NCI-H1694 treated with DMSO at 0.1 percent for 48 hours (cell line): ENCODE measurements around the gene HVCN1.
"Not testable (repeated sequence)": the region's sequence is repeated elsewhere in the genome, so short reads cannot be mapped to it uniquely, and the experiment has no call there.

Experiments used
- DNase-seq: peaks from one replicate; lab custom pipeline; 2025; lab: John Stamatoyannopoulos, UW

Gene HVCN1, protein sequence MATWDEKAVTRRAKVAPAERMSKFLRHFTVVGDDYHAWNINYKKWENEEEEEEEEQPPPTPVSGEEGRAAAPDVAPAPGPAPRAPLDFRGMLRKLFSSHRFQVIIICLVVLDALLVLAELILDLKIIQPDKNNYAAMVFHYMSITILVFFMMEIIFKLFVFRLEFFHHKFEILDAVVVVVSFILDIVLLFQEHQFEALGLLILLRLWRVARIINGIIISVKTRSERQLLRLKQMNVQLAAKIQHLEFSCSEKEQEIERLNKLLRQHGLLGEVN

DNA sequence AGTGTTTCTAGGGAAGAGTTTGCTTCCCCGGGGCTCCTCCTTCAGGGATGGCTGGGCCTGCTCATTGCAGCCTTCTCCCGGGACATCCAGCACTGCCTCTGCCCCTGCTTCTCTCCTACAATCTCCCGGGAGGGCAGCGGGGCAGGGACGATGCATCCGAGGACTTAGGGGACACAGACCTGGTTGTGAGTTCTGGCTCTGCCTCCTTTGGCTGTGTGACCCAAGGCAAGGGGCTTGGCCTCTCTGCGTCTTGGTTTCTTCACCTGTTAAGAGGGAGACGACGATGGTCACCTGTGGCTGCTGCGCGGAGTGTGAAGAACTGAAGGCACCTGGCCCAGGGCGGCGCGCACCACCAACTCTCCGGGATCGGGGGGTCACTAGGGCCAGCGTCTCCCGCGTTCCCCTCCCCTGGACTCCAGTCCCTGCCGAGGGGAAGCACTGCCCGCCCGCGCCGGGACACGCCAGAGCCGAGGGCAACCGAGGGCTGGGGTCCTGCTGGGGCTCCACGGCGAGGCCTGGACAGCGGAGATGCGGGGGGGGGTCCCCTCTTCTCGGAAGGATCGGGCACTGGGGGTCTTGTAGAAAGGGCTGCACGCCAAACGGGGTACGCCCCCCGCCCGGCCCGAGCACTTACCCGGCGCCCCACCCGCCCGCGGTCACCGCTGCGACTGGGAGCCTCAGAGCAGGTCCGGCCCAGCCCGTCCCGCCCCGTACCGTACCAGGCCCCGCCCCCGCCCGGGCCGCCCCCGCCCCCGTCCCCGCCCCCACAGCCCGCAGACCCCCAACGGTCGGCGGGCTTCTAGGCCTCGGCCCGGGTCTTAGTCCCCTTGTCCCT, at the start of gene HVCN1:
TSS of gene HVCN1 (minus strand) at position 670 of the 835 bp plus-strand sequence. CDS start 5,870 bp downstream, outside the sequence.
- DNase-seq, result no peak

DNA sequence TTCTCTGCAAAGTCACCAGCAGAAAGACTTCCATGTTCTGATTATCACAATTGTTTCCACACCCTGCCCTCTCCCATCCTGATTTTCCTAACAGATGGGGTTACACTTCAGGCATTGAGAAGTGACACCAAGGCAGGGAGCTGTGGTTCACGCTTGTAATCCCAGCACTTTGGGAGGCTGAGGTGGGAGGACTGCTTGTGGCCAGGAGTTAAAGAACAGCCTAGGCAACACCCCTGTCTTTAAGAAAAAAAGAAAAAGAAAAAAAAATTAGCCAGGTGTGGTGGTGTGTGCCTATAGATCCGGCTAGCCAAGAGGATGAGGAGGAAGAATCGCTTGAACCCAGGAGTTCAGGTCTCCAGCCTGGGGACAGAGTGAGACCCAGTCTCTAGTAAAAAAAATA, 48.6 kb upstream of the HVCN1 start:
- DNase-seq, result no peak

DNA sequence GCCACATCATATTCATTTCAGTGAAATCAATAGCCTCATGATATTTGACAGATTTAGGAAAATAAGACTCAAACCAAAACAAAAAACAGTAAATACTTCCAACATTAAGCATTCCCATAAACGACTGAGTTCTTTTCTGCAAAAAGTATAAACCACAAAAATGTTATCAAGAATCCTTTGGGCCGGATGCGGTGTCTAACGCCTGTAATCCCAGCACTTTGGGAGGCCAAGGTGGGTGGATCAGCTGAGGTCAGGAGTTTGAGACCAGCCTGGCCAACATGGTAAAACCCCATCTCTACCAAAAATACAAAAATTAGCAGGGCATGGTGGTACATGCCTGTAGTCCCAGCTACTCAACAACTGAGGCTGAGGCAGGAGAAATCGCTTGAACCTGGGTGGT, 48.1 kb upstream of the HVCN1 start:
- not testable (repeated sequence) for DNase-seq

DNA sequence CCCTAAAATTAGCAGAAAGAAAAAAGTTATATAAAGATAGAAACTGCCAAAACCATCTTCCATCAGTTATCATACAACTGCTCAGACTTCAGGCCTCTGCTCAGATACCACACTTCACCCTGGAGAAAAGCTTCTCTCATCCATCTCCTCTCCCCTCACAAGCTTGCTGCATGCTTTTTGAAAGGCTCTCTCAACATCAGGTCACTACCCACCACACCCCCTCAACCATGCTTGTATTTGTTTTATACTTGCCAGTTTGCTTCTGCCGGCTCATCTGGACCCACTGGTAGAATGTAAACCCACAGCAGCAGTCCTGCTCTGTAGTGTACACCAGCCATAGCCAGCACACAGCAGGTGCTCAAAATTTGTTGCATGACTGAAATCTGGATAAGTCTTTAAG, 45.0 kb upstream of the HVCN1 start:
- no peak for DNase-seq

DNA sequence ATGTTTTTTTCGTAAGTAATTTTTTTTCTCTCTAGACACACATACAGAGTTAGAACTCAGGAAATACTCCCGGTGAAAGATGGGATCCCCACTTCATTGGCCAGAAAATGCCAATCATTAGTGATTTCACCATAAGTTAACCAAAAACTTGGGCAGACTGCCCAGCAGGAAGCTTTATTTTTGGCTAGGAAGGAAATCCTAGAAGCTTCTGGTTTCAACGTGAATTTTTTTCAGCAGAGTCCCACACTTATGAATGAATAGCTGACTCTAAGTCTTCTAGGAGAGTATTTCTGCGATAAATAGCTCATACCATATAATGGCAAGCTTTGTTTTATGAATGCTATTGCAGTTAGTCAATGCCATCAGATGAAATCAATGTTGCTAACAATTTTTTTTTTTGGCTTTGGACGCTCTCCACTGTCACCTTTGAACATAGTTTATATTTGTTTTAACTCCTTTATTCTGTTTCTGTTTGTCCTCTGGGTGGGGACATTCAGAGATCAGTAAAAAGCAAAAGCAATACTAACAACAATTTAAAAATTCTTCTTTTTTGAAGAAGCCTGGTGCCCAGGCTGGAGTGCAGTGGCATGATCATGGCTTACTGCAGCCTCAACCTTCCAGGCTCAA, 44.3 kb upstream of the HVCN1 start:
- DNase-seq, result no peak

DNA sequence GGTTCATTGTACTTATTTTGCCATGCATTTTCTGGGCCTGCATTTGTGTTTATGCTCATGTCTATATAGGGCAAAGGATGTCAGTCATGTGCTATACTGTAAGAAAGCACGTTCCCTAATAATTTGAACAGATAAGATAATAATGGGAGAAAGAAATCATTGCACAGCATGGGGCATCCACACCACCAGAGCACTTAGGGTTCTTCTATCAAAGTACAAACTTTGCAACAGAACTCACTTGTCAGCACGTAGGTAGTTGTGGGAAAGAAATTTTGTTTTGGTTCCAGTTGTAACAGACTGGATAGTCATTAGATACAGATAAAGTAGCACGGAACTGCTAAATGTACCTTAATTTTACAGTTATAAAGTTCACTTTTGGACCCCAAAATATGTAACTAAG, 43.7 kb upstream of the HVCN1 start:
- no peak for DNase-seq

DNA sequence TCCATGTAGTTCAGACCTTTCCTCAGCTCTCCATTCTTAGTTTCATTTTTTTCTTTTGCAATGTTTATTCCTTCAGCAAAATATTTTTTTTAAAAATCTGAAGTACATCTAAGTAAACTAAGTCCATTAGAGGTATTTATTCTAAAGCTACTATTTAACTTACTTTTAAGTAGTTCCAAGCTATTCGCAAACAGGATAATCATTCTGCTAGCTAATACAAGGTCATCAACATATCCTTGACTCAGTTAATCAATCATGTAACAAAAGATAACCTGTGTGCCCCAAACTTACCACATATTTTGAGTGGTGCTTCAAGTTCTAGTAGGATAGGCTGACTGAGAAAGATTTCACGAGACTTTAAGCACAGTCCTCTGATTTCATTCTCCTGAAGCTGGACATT, 42.6 kb upstream of the HVCN1 start:
- no peak for DNase-seq

DNA sequence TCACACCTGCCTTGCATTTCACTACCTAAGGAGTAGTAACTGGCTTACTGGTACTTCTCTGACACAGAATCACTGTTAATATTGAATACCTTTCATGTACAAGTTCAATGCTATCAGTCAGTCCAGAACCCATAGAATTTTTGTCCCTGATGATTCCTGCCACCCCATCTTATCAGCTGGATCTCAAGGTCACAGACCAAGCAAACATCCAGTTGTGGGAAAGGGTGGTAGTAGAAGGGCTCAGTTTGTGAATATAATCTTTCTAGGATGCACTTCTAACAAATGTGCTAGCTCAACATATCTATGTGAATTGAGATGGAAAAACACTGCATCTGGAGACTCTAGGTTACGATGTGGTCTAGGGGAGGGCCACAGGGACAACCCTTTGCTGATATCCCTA, 39.7 kb upstream of the HVCN1 start:
- DNase-seq, result no peak

DNA sequence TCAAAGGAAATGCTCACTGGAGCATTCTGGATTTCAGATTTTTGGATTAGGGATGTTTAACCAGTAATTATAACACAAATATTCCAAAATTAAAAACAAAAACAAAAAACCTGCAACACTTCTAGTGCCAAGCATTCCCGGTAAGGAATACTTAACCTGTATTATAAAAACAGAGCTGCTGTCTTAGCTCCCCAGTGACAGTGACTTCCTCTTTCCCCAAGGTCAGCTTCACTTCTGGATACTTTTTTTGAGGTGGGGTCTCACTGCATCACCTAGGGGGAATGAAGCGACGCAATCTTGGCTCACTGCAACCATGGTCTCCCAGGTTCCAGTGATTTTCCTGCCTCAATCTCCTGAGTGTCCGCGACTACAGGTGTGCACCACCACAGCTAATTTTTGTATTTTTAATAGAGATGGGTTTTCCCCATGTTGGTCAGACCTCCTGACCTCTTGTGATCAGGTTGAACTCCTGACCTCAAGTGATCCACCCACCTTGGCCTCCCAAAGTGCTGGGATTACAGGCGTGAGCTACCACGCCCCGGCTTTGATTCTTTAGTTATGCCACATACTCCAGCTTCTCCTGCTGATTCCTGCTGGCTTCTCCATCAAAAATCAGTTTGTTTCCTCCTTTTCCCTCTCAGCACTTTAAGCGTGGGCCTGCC, 37.9 kb upstream of the HVCN1 start:
- DNase-seq, result no peak

DNA sequence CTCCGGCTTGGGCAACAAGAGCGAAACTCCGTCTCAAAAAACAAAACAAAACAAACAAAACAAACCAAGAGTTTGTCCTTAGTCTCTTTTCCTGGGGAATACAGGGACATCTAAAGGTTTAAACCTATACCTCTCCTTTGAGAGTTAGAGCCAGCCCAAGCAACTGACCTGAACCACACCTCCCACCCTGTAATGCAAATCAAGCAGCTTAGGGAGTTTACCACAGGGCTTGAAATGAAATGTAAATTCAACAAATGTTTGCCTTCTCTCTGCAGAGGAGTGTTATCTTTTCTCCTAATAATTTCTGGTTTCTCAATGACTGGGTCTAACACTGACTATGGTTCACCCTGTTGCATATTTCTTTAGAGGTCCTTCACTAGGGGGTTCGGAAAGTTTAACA, 37.1 kb upstream of the HVCN1 start:
- no peak for DNase-seq

DNA sequence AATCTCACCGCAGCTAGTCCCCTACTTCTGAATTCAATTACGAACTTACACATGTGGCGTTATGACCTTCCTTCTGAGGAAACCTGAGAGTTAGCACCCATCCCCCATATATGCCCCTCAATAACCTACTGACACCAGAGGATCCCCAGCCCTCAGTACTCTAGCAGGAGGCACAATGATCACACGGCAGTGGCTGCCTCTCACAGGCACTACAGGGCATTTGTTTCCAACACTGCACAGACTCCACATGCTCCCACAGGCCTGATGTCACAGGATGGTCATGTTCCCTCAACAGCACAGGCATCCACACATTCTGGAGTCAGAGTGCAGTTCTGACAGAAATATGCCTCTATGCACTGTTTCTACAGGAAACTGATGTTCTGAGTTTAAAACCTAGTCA, 36.4 kb upstream of the HVCN1 start:
- DNase-seq, result no peak

DNA sequence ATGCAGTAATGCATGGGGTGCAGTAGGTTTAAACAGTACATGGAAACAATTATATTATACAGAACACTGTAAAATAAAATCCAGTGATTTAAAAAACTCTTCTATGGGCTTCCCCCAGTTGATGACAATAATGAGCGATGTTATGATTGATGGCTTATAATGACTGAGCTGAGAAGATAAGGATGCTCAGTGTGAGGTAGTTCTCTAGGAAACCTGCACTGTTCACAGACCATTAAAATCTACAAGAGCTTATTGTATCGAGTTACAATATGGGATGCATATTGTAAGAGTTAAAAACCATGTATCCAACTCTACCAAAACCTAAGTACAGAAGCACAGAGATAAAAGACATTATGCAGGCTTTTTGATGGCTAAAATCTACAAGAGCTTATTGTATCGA, 34.0 kb upstream of the HVCN1 start:
- DNase-seq, result not testable (repeated sequence)

DNA sequence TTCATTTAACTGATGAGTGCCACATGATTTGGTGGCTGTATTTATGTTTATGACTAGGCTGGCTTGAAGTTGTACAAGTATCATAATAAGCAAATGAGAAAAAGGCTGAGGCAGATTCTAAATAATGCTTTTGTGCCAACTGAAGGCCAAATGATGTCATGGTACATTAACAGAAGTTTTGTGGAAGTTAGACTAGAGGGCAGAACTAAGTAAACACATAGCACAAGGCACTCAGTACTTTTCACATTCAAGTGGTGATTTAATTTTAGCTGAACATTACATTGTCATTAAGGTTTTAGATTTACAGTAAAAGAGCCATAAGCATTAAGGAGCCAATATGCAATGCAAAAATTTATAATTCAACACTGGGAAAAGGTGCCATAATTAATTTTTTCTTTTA, 32.7 kb upstream of the HVCN1 start:
- no peak for DNase-seq

DNA sequence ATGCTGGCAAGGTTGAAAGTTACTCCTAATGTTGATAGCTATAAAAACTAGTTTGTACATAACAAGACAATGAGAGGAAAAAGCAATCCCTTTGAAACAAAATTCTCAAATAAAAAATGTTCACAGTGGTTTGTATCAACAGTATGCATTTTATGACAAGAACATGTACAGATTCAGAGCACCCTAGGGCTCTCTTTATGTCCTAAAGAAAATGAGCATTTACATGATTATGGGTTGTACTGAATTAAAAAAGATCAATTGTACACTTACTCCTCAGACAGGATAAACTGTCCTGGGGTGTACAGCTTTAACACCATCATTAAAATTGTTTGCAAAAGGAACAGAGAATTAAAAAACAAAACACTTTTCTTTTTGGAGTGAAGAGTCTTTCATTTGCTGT, 31.6 kb upstream of the HVCN1 start:
- DNase-seq, result no peak

DNA sequence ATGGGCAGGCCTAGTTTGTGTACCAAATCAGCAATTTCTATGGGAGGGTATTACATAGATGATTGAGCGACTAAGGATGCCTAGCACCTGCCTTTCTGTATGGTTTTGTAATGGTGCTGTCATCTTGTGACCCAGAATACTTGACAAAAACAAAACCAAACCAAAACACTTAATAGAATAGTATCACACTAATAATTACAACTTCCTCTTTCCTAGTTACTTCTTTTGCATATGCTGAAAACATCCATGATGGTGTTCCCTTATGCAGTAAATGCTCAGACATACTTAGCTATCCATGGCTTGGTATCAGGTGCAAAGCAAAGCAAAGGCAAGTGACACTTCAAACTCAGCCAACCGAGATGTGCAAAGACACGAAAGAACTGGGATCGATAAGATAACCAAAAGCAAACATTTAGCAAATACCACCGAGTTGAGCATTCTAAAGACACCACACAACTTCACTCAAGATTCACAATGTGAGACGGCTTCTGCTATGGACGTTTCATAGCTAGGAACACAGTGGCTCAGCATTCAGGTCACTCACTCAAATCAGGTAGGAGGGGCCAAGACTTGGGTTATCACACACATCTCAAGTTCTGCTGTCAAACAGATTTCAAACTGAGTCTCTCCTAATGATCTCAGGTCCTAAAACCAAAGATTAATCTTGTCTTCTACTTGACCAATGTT, 29.4 kb upstream of the HVCN1 start:
- DNase-seq, result no peak

DNA sequence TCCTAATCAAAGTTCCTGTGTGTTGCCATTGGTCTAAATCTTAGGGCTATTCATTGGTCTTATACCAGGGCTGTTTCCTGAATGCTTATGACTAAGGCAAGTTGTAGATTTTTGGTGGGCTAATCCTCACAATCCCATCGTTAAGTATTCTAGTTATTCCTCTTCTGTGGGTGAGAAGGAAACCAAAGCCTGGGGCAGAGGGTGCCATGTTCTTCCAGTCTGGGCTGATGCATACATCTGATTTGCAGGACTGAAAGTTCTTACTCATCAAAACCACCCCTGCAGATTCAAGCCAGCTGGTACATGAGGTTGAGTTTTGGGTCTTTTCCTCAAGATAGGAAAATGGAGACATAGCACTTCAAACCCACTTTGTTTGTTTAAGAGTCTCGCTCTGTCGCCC, 28.1 kb upstream of the HVCN1 start:
- no peak for DNase-seq

DNA sequence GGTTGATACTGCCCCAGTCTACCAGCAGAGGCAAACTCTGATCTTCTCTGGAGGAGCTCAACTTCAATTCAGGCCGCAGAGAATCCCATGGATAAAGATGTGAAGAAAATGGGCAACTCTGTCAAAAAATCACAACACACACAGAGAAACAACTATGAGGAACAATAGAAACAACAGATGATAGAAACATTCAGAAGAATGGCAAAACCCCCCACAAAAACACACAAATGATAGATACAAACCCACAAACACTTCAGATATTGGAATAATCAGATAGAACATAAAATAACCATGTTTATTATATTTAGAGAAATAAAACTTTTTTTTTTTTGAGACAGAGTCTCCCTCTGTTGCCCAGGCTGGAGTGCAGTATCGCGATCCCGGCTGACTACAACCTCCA, 20.0 kb upstream of the HVCN1 start:
- no peak for DNase-seq

DNA sequence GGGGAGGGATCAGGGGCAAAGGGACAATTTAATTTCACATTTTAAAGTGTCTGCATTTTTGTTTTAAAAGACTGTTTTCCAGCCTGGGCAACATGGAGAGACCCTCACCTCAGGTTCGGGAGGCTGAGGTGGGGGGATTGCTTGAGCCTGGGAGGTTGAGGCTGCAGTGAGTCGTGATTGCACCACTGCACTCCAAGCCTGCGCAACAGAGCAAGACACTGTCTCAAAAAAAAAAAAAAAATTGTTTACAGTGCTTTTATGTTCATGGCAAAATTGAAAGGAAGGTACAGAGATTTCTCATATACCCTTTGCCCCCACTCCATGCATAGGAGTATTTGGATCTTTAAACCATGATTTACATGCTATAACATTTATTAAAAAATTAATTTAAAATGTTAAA, 16.4 kb upstream of the HVCN1 start:
- DNase-seq, result no peak

DNA sequence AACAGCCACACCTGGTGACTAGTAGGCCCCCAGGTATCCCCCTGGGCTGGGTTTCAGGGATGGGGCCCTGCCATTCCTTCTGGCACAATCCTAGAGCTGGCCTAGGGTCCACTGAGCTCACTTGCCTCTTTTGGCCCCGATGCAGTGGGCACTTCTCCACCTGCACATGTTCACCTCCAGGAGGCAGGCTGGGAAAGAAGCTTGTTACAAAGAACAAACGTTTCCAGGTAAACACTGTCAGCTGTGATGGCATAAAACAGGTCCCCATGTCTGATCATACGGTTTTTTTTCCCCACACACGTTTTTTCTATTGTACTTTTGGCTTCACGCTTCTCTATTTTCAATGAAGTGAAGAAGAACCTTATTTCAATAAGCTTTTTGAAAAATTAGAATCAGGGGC, 15.8 kb upstream of the HVCN1 start:
- DNase-seq, result no peak

DNA sequence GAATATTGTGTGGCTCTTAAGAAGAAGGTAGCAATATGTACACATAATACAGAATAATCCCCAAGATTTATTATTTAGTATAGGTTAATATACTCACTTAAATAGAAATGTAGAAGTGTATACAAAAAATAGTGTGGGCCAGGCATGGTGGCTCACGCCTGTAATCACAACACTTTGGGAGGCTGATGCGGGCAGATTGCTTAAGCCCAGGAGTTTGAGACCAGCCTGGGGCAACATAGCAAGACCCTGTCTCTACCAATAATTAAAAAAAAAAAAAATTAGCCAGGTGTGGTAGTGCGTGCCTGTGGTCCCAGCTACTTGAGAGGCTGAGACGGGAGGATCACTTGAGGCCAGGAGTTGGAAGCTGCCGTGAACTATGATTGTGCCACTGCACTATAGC, 15.3 kb upstream of the HVCN1 start:
- no peak for DNase-seq

DNA sequence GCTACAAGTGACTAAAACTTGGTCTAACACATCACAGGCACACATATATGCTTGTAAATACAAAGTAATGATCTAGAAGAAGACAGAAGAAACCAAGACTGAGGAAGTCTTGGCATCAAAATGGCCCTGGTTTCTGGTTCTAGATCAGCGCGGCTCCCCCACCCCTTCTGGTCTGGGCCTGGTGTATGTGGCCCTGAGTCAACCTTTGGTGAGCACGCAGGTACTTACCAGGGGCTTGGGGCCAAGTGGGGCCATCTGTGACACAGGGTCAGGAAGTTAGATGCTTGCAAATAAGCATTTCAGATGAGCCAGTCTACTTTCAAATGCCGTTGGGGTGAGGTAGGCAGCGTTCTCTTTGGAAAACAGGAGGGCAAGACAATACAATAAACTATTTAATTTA, 13.2 kb upstream of the HVCN1 start:
- no peak for DNase-seq
